ENCODE data around the gene CYSTM1. TPM values are rescaled to one million over a fixed set of nuclear protein-coding genes. Genes with fewer than 3 reads are reported as not detected.
A peak's percentile ranks its signal among the peaks of the same experiment; 100 is the strongest.
"Not testable (repeated sequence)": the region's sequence is repeated elsewhere in the genome, so short reads cannot be mapped to it uniquely, and the experiment has no call there.

Gene CYSTM1
- total and polyA plus RNA-seq, 4 experiments from 2014 or later, result 5.0 to 21.1 (median 9.5) TPM

- H3K9me3 ChIP-seq (ENCODE audit: control insufficient read depth in 1 of 2, low read length in 2 of 2); H3K36me3 ChIP-seq (ENCODE audit: insufficient read depth, low read length); intact Hi-C loops (cut with micrococcal nuclease); H3K27ac ChIP-seq (ENCODE audit: low read depth, low read length); H3K27me3 Mint-ChIP-seq; DNase-seq; H3K4me3 ChIP-seq (ENCODE audit: low read length in 2 of 2); H3K36me3 Mint-ChIP-seq; H3K4me3 Mint-ChIP-seq; H3K27ac Mint-ChIP-seq; H3K27me3 ChIP-seq (ENCODE audit: insufficient read depth, low read length); H3K9me3 Mint-ChIP-seq: not testable (repeated sequence)
- peaks cover 5 to 15% (median 11%) of the 10 kb centered on the region in 4 donors for H3K4me1 Mint-ChIP-seq
- ChIA-PET POLR2A (ENCODE audit: partially characterized antibody) (interaction anchor here (0.8 to 1.7 kb wide), 2 partner anchors 11 to 40 kb away, joined by 3 to 4 read pairs; no protein-coding TSS in a partner anchor), CTCF (ENCODE audit: partially characterized antibody) (interaction anchor here (0.9 to 11.2 kb wide), 8 partner anchors 11 to 368 kb away, joined by 3 to 175 read pairs (median 4); no protein-coding TSS in a partner anchor)
- H3K4me1 ChIP-seq (ENCODE audit: insufficient read depth, low read length), result peaks cover 11% of the 10 kb centered on the region
Observed at GRCh38 chr5:140154710-140155381, 20.1 kb upstream of the CYSTM1 start.

- no peaks in the 10 kb centered on the region for H3K36me3 Mint-ChIP-seq
- no peaks in the 10 kb centered on the region for H3K36me3 ChIP-seq (ENCODE audit: insufficient read depth, low read length)
- no peak overlapping the region for H3K27ac ChIP-seq (ENCODE audit: low read depth, low read length)
- no peak overlapping the region for H3K4me3 ChIP-seq (ENCODE audit: low read length in 2 of 2)
- ChIA-PET POLR2A (ENCODE audit: partially characterized antibody) (interaction anchor here (0.7 kb wide), 1 partner anchor 84 kb away, joined by 4 read pairs; no protein-coding TSS in a partner anchor), CTCF (ENCODE audit: partially characterized antibody) (interaction anchor here (0.7 to 11.2 kb wide), 10 partner anchors 13 to 898 kb away, joined by 3 to 175 read pairs (median 3); partner anchors contain the start of gene CYSTM1)
- H3K27me3 ChIP-seq (ENCODE audit: insufficient read depth, low read length), result no peaks in the 10 kb centered on the region
- peak overlapping the region in 6 of 7 donors; percentile 19 to 88 (median 30) for H3K27ac Mint-ChIP-seq
- no peaks in the 10 kb centered on the region for H3K9me3 ChIP-seq (ENCODE audit: control insufficient read depth in 1 of 2, low read length in 2 of 2)
- intact Hi-C loops (cut with micrococcal nuclease), result loop anchor here (1.0 kb wide), 6 partner anchors 13 to 370 kb away; partner anchors contain the start of gene CYSTM1
- peaks cover 2 to 15% (median 9%) of the 10 kb centered on the region in 4 donors for H3K4me1 Mint-ChIP-seq
- peak; percentile 77 to 82 (median 82) for DNase-seq
- peaks cover 0 to 2% (median 0%) of the 10 kb centered on the region in 8 donors for H3K9me3 Mint-ChIP-seq
- H3K27me3 Mint-ChIP-seq, result no peaks in the 10 kb centered on the region
- H3K4me1 ChIP-seq (ENCODE audit: insufficient read depth, low read length), result peaks cover 11% of the 10 kb centered on the region
- peak overlapping the region; percentile 52 to 79 (median 60) for H3K4me3 Mint-ChIP-seq
Observed at GRCh38 chr5:140157032-140157781, 17.8 kb upstream of the CYSTM1 start.

DNA sequence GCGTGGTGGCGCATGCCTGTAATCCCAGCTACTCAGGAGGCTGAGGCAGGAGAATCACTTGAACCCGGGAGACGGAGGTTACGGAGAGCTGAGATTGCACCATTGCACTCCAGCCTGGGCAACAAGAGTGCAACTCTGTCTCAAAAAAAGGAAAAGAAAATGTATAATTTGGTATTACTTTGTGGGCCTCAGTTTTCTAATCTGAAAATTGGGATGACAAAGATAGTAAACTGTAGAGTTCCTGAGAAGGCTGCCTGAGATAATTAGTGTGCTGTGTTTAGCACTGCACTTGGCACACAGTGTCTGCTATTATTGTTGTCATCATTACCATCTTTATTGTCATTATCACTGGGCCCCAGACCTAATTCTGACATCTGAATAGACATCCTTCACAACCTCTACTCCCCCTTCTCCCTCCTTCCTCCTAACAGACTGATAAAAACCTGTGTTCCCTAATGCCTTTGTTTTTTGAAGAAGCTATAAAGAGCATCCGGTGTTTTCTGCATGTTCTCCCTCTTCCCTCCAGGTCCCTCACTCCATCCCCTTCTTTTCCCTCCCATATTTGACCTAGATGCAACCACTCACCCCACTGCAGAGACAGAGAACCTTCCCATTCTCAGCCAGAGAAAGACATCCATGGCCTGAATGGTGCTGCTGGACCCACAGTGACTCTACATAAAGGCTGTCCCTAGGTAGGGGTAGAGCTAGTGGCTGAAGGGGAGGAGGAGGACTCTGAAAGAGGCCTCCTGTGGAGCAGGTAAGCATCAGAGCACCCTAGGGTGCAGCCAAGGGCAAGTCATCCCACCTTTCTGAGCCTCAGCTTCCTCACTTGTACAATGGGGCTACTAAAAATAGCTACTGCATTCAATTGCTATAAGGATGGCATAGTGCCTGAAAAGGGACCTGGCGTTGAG is 15.7 kb upstream of the CYSTM1 start:
- no peaks in the 10 kb centered on the region for H3K36me3 ChIP-seq (ENCODE audit: insufficient read depth, low read length)
- Mint-ChIP-seq H3K4me3 (no peak overlapping the region), H3K27me3 (no peaks in the 10 kb centered on the region), H3K4me1 (peaks cover 2 to 15% (median 9%) of the 10 kb centered on the region in 4 donors), H3K36me3 (no peaks in the 10 kb centered on the region), H3K27ac (peak overlapping the region in 1 of 7 donors; percentile 64), H3K9me3 (no peaks in the 10 kb centered on the region)
- intact Hi-C loops (cut with micrococcal nuclease), result no loop called here
- ChIA-PET CTCF (ENCODE audit: partially characterized antibody) (interaction anchor here (0.7 to 11.2 kb wide), 7 partner anchors 10 to 190 kb away, joined by 3 to 175 read pairs (median 4); no protein-coding TSS in a partner anchor), POLR2A (ENCODE audit: partially characterized antibody) (no interaction called here)
- H3K4me3 ChIP-seq (ENCODE audit: low read length in 2 of 2), result no peak overlapping the region
- H3K27ac ChIP-seq (ENCODE audit: low read depth, low read length), result no peak overlapping the region
- H3K4me1 ChIP-seq (ENCODE audit: insufficient read depth, low read length), result peaks cover 11% of the 10 kb centered on the region
- H3K27me3 ChIP-seq (ENCODE audit: insufficient read depth, low read length), result no peaks in the 10 kb centered on the region
- no peak for DNase-seq
- no peaks in the 10 kb centered on the region for H3K9me3 ChIP-seq (ENCODE audit: control insufficient read depth in 1 of 2, low read length in 2 of 2)

DNA sequence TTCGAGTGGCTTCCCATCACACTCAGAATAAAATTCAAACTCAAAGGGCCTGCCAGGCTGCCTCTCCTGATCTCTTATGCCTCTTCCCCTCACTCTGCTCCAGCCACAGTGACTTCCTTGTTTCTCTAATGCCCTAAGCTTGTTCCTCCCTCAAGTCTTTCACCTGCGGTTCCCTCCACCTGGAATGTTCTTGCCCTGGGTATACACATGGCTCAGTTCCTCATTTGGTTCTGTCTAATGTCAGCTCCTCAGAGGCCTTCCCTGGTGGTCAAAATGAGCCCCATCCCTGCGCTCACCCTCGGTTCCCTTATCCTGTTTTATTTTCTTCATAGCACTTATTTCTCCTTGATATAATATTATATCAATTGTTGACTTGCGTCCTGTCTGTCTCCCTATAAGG is 12.7 kb upstream of the CYSTM1 start:
- DNase-seq, result no peak
- Mint-ChIP-seq H3K9me3 (no peaks in the 10 kb centered on the region), H3K27me3 (no peaks in the 10 kb centered on the region), H3K4me3 (peak overlapping the region in 1 of 8 donors; percentile 1), H3K36me3 (peaks cover 0 to 3% of the 10 kb centered on the region in 2 donors), H3K4me1 (peaks cover 0 to 3% (median 2%) of the 10 kb centered on the region in 4 donors), H3K27ac (peak overlapping the region in 1 of 7 donors; percentile 46)
- ChIA-PET POLR2A (ENCODE audit: partially characterized antibody) (no interaction called here), CTCF (ENCODE audit: partially characterized antibody) (interaction anchor here (1.5 to 11.2 kb wide), 2 partner anchors 18 to 90 kb away, joined by 4 to 132 read pairs; no protein-coding TSS in a partner anchor)
- H3K4me3 ChIP-seq (ENCODE audit: low read length in 2 of 2), result no peak overlapping the region
- peaks cover 3% of the 10 kb centered on the region for H3K4me1 ChIP-seq (ENCODE audit: insufficient read depth, low read length)
- H3K9me3 ChIP-seq (ENCODE audit: control insufficient read depth in 1 of 2, low read length in 2 of 2), result no peaks in the 10 kb centered on the region
- intact Hi-C loops (cut with micrococcal nuclease), result no loop called here
- no peaks in the 10 kb centered on the region for H3K27me3 ChIP-seq (ENCODE audit: insufficient read depth, low read length)
- no peaks in the 10 kb centered on the region for H3K36me3 ChIP-seq (ENCODE audit: insufficient read depth, low read length)
- no peak overlapping the region for H3K27ac ChIP-seq (ENCODE audit: low read depth, low read length)

GRCh38 chr5:140162781-140163180 is 12.2 kb upstream of the CYSTM1 start:
- no peaks in the 10 kb centered on the region for H3K9me3 Mint-ChIP-seq
- Histone ChIP-seq H3K27ac (ENCODE audit: low read depth, low read length) (no peak overlapping the region), H3K4me3 (ENCODE audit: low read length in 2 of 2) (no peak overlapping the region), H3K9me3 (ENCODE audit: control insufficient read depth in 1 of 2, low read length in 2 of 2) (no peaks in the 10 kb centered on the region), H3K4me1 (ENCODE audit: insufficient read depth, low read length) (no peaks in the 10 kb centered on the region), H3K36me3 (ENCODE audit: insufficient read depth, low read length) (no peaks in the 10 kb centered on the region), H3K27me3 (ENCODE audit: insufficient read depth, low read length) (no peaks in the 10 kb centered on the region)
- H3K27me3 Mint-ChIP-seq, result no peaks in the 10 kb centered on the region
- H3K4me3 Mint-ChIP-seq, result no peak overlapping the region
- CTCF ChIA-PET (ENCODE audit: partially characterized antibody), result interaction anchor here (1.5 to 11.2 kb wide), 2 partner anchors 19 to 90 kb away, joined by 4 to 132 read pairs; no protein-coding TSS in a partner anchor
- POLR2A ChIA-PET (ENCODE audit: partially characterized antibody), result no interaction called here
- no peak overlapping the region for H3K27ac Mint-ChIP-seq
- no peak for DNase-seq
- peaks cover 0 to 3% of the 10 kb centered on the region in 2 donors for H3K36me3 Mint-ChIP-seq
- H3K4me1 Mint-ChIP-seq, result no peaks in the 10 kb centered on the region
- intact Hi-C loops (cut with micrococcal nuclease), result no loop called here

DNA sequence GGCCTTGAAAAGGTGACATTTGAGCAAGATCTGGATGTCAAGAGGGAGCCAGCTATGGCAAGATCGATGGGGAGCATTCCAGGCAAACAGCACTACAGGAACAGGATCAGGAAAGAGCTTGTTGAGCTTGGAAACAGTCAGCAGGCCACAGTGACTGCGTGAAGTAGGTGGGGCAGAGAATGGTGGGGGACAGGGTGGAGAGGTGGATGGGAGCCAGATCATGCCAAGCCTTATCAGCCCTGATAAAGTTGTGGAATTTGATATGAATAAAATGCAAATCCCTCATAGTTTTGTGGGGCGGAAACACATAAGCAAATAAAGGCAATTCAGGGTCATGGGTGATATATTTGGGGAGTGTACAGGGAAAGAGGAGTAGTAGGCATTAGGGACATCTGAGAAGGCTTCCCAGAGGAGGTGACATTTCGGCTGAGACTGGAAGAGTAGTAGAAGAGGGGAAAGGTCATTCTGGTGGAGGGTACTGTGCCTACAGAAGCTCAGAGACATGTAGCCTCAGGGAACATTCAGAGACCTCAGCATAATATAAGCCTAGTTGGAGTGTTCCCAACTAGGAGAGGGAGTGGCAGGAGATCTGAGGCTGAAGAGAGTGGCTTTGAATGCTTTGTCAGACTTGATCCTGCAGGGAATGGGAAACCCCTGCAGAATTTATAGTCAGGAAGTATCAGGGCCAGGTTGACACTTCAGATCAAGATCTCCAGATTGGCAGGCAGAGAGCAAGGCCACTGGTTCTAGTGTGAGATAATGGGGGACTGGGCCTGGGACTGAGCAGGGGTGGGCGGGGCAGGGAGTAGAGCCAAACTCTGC is 9.7 kb upstream of the CYSTM1 start:
- Histone ChIP-seq H3K27me3 (ENCODE audit: insufficient read depth, low read length) (no peaks in the 10 kb centered on the region), H3K9me3 (ENCODE audit: control insufficient read depth in 1 of 2, low read length in 2 of 2) (no peaks in the 10 kb centered on the region), H3K36me3 (ENCODE audit: insufficient read depth, low read length) (no peaks in the 10 kb centered on the region), H3K4me3 (ENCODE audit: low read length in 2 of 2) (no peak overlapping the region), H3K4me1 (ENCODE audit: insufficient read depth, low read length) (no peaks in the 10 kb centered on the region), H3K27ac (ENCODE audit: low read depth, low read length) (no peak overlapping the region)
- Mint-ChIP-seq H3K9me3 (no peaks in the 10 kb centered on the region), H3K27me3 (no peaks in the 10 kb centered on the region), H3K4me1 (no peaks in the 10 kb centered on the region), H3K27ac (peak overlapping the region in 1 of 7 donors; percentile 7), H3K36me3 (peaks cover 0 to 3% of the 10 kb centered on the region in 2 donors), H3K4me3 (no peak overlapping the region)
- CTCF ChIA-PET (ENCODE audit: partially characterized antibody), result interaction anchor here (0.6 kb wide), 1 partner anchor 84 kb away, joined by 3 read pairs; no protein-coding TSS in a partner anchor
- POLR2A ChIA-PET (ENCODE audit: partially characterized antibody), result no interaction called here
- intact Hi-C loops (cut with micrococcal nuclease), result no loop called here
- DNase-seq, result no peak

Data from CD4-positive, alpha-beta memory T cell (primary cell).